WTC11 (cell line): ENCODE results near the gene BLCAP. TPM values are rescaled to one million over a fixed set of nuclear protein-coding genes. Genes with fewer than 3 reads are reported as not detected.

Experiments used
- ATAC-seq: fragments of 200-7000 bp; cut with Tn5 transposase; 2 replicates; pipeline ENCODE4 v1.10.0; 2021; ENCODE audit warnings: mild to moderate bottlenecking, moderate library complexity
- CTCF ChIA-PET: fragments of 300-600 bp; sonication (Branson Sonifier 250); formaldehyde crosslinking; loops from one replicate; lab custom pipeline; 2021; ENCODE audit warnings: antibody characterized with exemption; lab: Charles Lee
- POLR2A ChIA-PET: fragments of 350-600 bp; sonication (Branson Sonifier 250); formaldehyde crosslinking; loops from one replicate; lab custom pipeline; 2021; ENCODE audit warnings: antibody characterized with exemption; lab: Charles Lee
- DNase-seq: peaks from one replicate; pipeline ENCODE4 v3.0.0; 2021; ENCODE audit warnings: low spot score
- H3K27ac Mint-ChIP-seq: 2 replicates; pipeline ENCODE4 v1.8.0; 2021; ENCODE audit warnings: mixed read lengths
- H3K27me3 Mint-ChIP-seq: 2 replicates; pipeline ENCODE4 v1.8.0; 2021; ENCODE audit warnings: low read depth, mild to moderate bottlenecking, moderate library complexity, mixed read lengths
- H3K36me3 Mint-ChIP-seq: 2 replicates; pipeline ENCODE4 v1.8.0; 2021; ENCODE audit warnings: mixed read lengths
- H3K4me1 Mint-ChIP-seq: 2 replicates; pipeline ENCODE4 v1.8.0; 2022; ENCODE audit warnings: mixed read lengths
- H3K4me3 Mint-ChIP-seq: 2 replicates; pipeline ENCODE4 v1.8.0; 2021; ENCODE audit warnings: mild to moderate bottlenecking, moderate library complexity, mixed read lengths
- H3K9me3 Mint-ChIP-seq: 2 replicates; pipeline ENCODE4 v1.8.0; 2021; ENCODE audit warnings: mixed read lengths
- ARID4B ChIP-seq: sonication (generic); formaldehyde crosslinking; IDR thresholded peaks from 2 replicates; pipeline ENCODE4 v1.8.0; 2023; ENCODE audit warnings: missing genetic modification reagents, mild to moderate bottlenecking, borderline replicate concordance
- ATF6 ChIP-seq: sonication (generic); formaldehyde crosslinking; IDR thresholded peaks from 2 replicates; pipeline ENCODE4 v1.8.1; 2023; ENCODE audit warnings: mild to moderate bottlenecking, missing genetic modification reagents
- E2F1 ChIP-seq: sonication (generic); formaldehyde crosslinking; IDR thresholded peaks from 2 replicates; pipeline ENCODE4 v1.8.0; 2022; ENCODE audit warnings: mild to moderate bottlenecking, missing genetic modification reagents
- ESRRA ChIP-seq: sonication (generic); formaldehyde crosslinking; IDR thresholded peaks from 2 replicates; pipeline ENCODE4 v1.8.1; 2022; ENCODE audit warnings: mild to moderate bottlenecking, missing genetic modification reagents, borderline replicate concordance
- FOXJ3 ChIP-seq: sonication (generic); formaldehyde crosslinking; IDR thresholded peaks from 2 replicates; pipeline ENCODE4 v1.9.0; 2021; ENCODE audit warnings: missing genetic modification reagents, mild to moderate bottlenecking, borderline replicate concordance
- FOXK1 ChIP-seq: sonication (generic); formaldehyde crosslinking; IDR thresholded peaks from 2 replicates; pipeline ENCODE4 v1.8.0; 2022; ENCODE audit warnings: mild to moderate bottlenecking, moderate library complexity, missing genetic modification reagents
- KAT7 ChIP-seq: sonication (generic); formaldehyde crosslinking; IDR thresholded peaks from 2 replicates; pipeline ENCODE4 v1.8.1; 2023; ENCODE audit warnings: missing genetic modification reagents, mild to moderate bottlenecking, borderline replicate concordance
- NR2C2 ChIP-seq: sonication (generic); formaldehyde crosslinking; IDR thresholded peaks from 2 replicates; pipeline ENCODE4 v1.8.0; 2022; ENCODE audit warnings: mild to moderate bottlenecking, missing genetic modification reagents
- TCF7 ChIP-seq: sonication (generic); formaldehyde crosslinking; IDR thresholded peaks from 2 replicates; pipeline ENCODE4 v1.8.0; 2022; ENCODE audit warnings: mild to moderate bottlenecking, low read depth, missing genetic modification reagents, moderate library complexity
- TEAD1 ChIP-seq: sonication (generic); formaldehyde crosslinking; IDR thresholded peaks from 2 replicates; pipeline ENCODE4 v1.8.0; 2022; ENCODE audit warnings: mild to moderate bottlenecking, missing genetic modification reagents
- ZBTB43 ChIP-seq: sonication (generic); formaldehyde crosslinking; IDR thresholded peaks from 2 replicates; pipeline ENCODE4 v1.8.1; 2023; ENCODE audit warnings: mild to moderate bottlenecking, missing genetic modification reagents
- ZNF423 ChIP-seq: fragments of 250-450 bp; sonication (Bioruptor Pico); IDR thresholded peaks from 2 replicates; pipeline ENCODE4 v2.1.2; 2022; ENCODE audit warnings: mild to moderate bottlenecking, moderate library complexity
- ZSCAN18 ChIP-seq: fragments of 250-450 bp; sonication (Bioruptor Pico); IDR thresholded peaks from 2 replicates; pipeline ENCODE4 v2.1.2; 2022; ENCODE audit warnings: mild to moderate bottlenecking, moderate library complexity
- total RNA-seq: library from RNA; stranded (reverse); gene quantifications from 3 replicates; pipeline ENCODE4 v1.2.3, GENCODE V29; 2021

Gene BLCAP
- total RNA-seq, 1 experiment from 2014 or later, result 85.6 TPM

GRCh38 chr20:37494796-37495195 lies 32.9 kb downstream of the BLCAP start (continued):
- TF ChIP-seq ZSCAN18 (CRISPR knock-in tag), result no peak
- TF ChIP-seq, all 79 proteins: peak for 0

GRCh38 chr20:37494301-37494700 lies 33.4 kb downstream of the BLCAP start:
- POLR2A ChIA-PET, result no interaction called here
- peaks cover 5% of the 10 kb centered on the region; the same call in 1 of the 2 replicates for H3K9me3 Mint-ChIP-seq
- TF ChIP-seq ATF6 (CRISPR knock-in tag) (no peak), ZNF423 (no peak), TCF7 (CRISPR knock-in tag) (no peak), E2F1 (no peak), ESRRA (CRISPR knock-in tag) (no peak)
- TF ChIP-seq, all 79 proteins: peak for 0
- Mint-ChIP-seq H3K4me1 (no peaks in the 10 kb centered on the region), H3K36me3 (0 out of 2 replicates have a peak, but pooled peaks cover 3% of the 10 kb centered on the region), H3K4me3 (no peak overlapping the region), H3K27me3 (no peaks in the 10 kb centered on the region; the same call in 1 of the 2 replicates), H3K27ac (no peak overlapping the region)
- ATAC-seq (no peak), DNase-seq (no peak)
- CTCF ChIA-PET, result no interaction called here

GRCh38 chr20:37492945-37493344 lies 34.7 kb downstream of the BLCAP start:
- Mint-ChIP-seq H3K27me3 (no peaks in the 10 kb centered on the region; the same call in 1 of the 2 replicates), H3K36me3 (0 out of 2 replicates have a peak, but pooled peaks cover 3% of the 10 kb centered on the region), H3K27ac (no peak overlapping the region), H3K9me3 (peaks cover 5% of the 10 kb centered on the region; the same call in 1 of the 2 replicates), H3K4me1 (peaks cover 3% of the 10 kb centered on the region; the same call in 1 of the 2 replicates), H3K4me3 (no peak overlapping the region)
- ChIA-PET POLR2A (interaction anchor here (0.6 kb wide), 1 partner anchor 459 kb away, joined by 5 read pairs; no protein-coding TSS in a partner anchor), CTCF (interaction anchor here (0.6 to 0.8 kb wide), 3 partner anchors 9 to 220 kb away, joined by 3 read pairs; no protein-coding TSS in a partner anchor)
- no peak for DNase-seq
- no peak for ATAC-seq
- TF ChIP-seq ZNF423 (no peak), KAT7 (no peak), FOXJ3 (no peak), FOXK1 (CRISPR knock-in tag) (no peak), TCF7 (CRISPR knock-in tag) (no peak), ZBTB43 (no peak), TEAD1 (CRISPR knock-in tag) (no peak), ARID4B (no peak), E2F1 (no peak), NR2C2 (CRISPR knock-in tag) (no peak)
